Endometrium (tissue), 2 donors: ENCODE measurements around the gene SMARCD3.

Experiments used
- FAIRE-seq: peaks from 2 replicates; lab custom pipeline; 2012; peaks lifted over from hg19 to GRCh38; lab: Jason Lieb, UNC
- donor health status: control.
- donor health status: control.

The SMARCD3 gene

GRCh38 chr7:151248346-151249033 is at the start of gene SMARCD3:
SMARCD3 (minus strand) TSS chr7:151248694; CDS start chr7:151248562, 132 bp downstream.
- FAIRE-seq, result no peak

DNA sequence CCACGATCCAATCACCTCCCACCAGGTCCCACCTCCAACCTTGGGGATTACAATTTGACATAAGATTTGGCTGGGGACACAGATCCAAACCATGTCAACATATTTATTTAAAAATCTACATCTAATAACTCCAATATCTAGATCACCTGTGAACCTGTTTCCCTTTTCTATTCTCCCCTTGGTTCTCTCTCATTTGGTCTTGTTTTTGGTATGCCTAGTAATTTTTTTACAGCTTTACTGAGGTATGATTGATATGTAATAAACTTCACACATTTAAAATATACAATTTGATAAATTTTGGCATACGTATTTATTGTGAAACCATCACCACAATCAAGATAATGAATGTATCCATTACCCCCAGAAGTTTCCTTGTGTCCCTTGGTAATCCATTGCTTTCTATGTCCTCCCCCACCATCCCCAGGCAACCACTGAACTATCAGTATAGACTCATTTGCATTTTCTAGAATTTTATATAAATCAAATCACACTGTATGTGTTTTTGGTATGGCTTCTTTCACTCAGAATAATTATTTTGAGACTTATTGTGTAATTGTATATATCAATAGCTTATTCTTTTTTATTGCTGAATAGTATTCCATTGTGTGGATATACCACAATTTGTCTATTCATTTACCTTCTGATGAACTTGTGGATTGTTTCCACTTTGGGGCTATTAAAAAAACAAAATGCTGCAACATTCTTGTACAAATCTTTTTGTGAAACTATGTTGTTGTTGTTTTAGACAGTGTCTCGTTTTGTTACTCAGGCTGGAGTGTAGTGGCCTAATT is 47.9 kb upstream of the SMARCD3 start:
- no peak for FAIRE-seq

DNA sequence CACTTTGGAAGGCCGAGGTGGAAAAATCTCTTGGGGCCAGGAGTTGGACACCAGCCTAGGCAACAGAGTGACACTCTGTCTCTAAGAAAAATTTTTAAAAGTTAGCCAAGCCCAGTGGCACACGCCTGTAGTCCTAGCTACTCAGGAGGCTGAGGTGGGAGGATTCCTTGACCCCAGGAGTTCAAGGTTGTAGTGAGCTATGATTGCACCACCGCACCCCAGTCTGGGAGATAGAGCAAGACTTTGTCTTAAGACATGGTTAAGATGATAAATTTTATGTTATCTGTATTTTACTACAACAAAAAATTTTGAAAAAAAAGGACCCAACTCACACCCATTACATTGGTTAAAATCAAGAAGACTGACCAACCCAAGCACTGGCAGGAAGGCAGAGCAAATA is 44.4 kb upstream of the SMARCD3 start:
- no peak for FAIRE-seq

DNA sequence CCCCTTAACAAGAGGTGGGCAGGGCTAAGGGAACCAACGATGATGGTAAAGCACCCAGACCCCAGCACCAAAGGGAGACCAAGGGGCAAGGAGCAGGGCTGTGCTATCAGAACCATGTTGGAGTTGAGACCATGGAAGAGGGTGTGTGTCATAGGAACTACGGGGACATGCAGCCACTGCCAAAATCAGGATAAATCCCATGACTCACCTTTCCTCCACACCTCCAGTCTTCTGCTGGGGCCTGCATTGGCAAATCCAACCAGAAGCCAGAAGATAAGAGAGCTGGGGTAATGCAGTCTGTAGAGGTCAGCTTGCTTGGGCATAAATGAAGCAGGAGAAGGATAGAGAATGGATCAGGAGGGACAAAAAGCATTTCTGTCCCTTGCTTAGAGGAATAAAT is 42.7 kb upstream of the SMARCD3 start:
- no peak for FAIRE-seq

DNA sequence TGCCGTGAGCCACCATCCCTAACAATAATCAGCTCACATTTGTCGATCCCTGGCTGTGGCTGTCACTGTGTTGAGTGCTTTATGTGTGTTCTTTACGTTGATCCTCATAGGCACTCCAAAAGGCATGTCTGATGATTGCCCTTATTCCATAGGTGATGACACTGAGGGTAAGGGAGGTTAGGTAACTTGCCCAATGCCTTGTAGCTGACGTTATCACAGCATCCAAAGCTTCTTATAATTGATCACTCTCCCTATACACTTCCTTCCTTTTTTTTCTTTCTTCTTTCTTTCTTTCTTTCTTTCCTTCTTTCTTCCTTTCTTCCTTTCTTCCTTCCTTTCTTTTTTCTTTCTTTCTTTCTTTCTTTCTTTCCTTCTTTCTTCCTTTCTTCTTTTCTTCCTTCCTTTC is 41.9 kb upstream of the SMARCD3 start:
- FAIRE-seq, result no peak

DNA sequence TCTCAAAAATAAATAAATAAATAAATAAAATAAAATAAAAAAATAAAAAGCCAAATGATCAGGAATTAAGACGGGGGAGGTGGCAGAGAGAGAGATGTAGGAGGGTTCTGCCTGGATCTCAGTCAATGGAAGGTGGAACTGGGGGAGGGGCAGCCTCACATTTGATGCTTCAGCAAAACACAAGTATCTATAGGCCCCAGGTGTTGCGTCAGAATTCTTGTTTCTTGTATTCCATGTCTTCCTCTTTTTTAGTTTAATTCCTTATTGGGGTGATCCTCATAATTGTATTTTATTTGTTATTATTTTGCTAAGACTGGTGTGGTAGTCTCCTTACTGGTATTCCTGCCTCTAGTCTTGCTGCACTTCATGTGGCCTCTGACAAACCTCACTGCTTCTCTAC is 41.4 kb upstream of the SMARCD3 start:
- FAIRE-seq, result no peak

GRCh38 chr7:151286148-151286547 is 37.7 kb upstream of the SMARCD3 start:
- FAIRE-seq, result no peak

DNA sequence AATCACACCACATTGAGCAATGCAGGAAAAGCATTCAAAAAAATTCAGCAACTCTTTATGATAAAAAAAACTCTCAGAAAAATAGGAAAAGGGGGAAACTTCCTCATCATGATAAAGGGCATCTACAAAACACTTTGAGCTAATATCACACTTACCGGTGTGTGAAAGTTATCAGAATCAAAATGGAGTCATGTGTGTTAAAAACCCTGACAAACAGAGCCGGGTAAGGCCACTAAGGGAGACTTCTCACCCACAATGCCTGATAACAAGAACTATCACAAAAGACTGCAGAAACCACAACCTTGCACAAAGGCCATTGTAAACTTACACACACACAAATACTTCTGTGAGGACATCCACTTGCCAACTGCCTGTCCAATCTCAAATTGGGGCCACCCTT is 34.8 kb upstream of the SMARCD3 start:
- FAIRE-seq, result no peak

DNA sequence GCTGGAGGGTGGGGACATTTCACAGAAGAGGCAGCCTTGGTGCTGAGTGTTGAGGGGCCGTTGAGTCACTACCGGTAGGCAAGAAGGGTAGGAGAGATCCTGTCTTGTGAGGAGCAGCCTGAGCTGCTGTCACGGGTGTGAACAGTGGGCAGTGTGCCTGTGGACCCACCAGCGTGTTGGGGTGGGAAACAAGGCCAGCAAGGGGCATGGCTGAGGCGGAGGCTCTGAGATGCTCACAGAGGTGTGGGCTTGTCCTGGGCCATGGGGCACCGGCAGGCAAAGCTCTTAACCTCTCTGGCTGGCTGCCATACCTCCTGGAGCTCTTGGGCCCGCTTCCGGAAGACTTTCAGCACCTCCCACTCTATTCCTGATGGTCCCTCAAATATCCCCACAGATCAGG is 33.6 kb upstream of the SMARCD3 start:
- FAIRE-seq, result no peak

DNA sequence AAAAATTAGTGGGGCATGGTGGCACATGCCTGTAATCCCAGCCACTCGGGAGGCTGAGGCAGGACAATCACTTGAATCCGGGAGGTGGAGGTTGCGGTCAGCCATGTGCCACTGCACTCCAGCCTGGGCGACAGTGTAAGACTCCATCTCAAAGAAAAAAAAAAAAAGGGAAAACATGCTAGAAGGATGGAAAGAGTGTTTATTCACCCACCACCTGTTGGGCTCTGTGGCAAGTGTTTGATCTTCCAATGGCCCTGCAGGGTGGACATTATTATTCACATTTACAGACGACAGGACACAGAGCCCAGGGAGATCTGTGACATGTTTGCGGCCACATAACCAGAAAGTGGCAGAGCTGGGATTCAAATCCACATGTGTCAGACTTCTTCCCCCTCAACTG is 33.2 kb upstream of the SMARCD3 start:
- no peak for FAIRE-seq

DNA sequence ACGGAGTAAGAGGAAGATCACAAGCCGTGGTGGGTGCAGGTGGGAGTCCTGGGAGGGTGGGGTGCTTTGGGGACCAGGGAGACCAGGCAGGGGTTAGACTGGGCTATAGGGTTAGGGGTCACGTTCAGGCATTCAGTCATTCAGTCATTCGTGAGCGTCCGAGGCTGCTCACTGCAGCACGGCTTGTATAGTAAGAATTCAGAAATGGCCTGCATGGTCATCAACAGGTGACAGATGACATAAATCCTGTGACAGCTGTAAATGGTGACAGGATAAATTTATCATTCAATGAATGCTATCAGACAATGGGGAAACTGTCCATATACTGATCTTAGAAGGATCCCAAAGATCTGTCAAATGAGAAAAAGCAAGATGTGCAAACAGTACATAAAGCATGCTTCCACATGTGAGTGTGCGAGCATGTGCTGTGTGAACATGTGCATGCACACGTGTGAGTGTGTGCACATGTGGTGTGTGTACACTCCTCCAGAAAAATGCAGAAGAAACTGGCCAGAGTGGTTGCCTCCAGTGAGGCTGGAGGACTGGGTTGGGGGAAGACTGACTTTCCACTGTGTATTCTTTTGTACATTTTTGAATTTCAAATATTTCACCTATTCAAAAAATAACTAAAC is 32.0 kb upstream of the SMARCD3 start:
- no peak for FAIRE-seq

GRCh38 chr7:151279868-151280267 is 31.4 kb upstream of the SMARCD3 start:
- no peak for FAIRE-seq

- no peak for FAIRE-seq
Observed at GRCh38 chr7:151278949-151279348, 30.5 kb upstream of the SMARCD3 start.

DNA sequence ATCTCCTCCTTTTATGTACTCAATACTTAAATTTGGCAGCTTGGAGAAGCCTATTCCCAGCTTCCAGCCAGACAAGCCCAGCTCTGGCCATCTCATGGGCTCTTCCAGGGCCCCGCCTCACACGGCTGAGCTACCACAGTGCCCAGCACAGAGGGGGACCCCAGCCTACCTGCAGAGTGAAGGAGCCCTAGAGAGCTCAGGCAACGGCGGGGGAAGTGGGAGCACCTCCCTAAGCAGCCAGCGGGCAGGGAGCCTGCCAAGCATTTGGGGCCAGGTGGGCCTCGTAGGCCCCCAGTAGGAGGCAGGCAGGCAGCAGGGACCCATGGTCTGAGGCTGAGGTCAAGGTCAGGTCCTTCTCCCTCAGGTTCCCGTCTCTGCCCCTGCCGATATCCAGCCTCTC is 29.1 kb upstream of the SMARCD3 start:
- no peak for FAIRE-seq

DNA sequence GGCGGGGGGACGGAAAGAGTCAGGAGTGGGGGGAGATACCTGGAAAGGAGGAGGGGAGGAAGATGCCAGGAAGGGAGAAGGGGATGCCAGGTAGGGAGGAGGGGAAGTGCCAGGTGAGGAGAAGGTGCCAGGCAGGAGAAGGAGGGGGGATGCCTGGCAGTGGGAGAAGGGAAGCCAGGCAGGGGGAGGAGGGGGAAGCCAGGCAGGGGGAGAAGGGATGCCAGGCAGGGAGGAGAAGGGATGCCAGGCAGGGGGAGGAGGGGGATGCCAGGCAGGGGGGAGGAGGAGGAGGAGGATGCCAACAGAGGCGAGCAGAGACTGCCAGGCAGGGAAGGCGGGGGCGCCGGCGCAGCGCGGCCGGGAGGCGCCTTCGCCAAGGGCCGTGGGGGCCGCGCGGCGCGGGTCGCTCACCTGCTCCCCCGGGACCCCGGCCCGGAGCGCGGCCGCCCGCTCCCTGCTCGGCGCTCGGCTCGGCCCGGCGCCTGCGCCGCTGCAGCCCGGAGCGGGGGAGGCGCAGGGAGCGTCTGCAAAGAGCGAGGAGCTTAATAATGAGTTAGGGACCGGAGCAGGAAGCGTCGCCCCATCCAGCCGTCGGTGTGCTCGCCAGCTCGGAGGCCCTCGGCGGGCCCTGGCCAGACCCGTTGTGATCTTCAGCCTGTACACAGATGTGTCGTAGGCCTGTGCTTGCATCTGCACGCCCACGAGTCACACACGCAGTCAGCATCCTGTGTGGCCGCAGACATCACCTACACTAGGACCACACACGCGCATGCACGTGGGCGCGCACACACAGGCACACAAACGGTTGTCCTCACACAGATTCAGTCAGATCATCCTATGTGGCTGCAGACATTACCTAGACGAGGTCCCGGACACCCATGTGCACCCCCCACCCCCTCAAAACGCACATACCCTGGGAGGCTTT is 28.4 kb upstream of the SMARCD3 start:
- FAIRE-seq, result no peak

GRCh38 chr7:151275813-151276577 is 27.5 kb upstream of the SMARCD3 start:
- FAIRE-seq, result no peak

DNA sequence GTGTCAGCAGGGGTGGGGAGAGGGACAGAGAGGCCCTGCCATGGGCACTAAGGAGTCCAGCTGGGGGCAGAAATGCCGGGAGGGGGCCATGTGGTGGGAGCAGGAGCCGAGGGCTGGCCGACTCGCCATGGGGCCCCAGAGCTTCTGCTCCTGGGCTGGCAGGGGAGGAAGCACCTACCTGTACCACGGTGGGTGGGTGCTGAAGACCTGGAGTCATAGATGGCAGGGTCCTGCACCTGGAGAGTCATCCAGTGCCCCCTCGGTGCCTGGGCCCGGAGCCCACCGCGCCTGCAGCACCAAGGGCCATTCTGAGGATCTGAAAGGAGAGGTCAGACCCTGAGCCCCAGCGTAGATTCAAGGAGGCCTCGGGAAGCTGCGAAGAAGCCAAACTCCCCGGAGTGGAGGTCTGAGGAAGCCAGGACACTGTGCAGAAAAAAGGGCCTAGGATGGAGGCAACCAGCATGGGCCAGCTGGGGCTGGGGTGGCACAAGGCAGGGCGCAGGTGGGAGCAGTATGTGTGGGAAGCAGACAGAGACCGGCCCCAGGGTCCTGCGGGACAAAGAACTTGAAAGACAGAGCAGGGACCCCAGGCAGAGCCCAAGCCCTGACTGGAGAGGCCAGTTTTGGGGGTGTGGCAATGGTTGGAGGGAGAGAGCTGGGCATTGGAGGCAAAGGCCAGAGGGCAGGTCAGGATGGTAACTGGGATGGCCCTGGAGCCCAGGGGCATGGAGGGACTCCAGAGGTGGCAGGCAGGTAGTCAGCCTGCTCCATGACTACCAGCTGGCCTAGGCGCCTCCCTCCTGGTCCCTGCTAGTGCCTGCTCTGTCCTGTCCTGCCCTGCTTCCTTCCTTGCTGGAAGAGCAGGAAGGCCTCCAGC is 26.7 kb upstream of the SMARCD3 start:
- FAIRE-seq, result no peak

GRCh38 chr7:151274396-151274795 is 25.9 kb upstream of the SMARCD3 start:
- no peak for FAIRE-seq

DNA sequence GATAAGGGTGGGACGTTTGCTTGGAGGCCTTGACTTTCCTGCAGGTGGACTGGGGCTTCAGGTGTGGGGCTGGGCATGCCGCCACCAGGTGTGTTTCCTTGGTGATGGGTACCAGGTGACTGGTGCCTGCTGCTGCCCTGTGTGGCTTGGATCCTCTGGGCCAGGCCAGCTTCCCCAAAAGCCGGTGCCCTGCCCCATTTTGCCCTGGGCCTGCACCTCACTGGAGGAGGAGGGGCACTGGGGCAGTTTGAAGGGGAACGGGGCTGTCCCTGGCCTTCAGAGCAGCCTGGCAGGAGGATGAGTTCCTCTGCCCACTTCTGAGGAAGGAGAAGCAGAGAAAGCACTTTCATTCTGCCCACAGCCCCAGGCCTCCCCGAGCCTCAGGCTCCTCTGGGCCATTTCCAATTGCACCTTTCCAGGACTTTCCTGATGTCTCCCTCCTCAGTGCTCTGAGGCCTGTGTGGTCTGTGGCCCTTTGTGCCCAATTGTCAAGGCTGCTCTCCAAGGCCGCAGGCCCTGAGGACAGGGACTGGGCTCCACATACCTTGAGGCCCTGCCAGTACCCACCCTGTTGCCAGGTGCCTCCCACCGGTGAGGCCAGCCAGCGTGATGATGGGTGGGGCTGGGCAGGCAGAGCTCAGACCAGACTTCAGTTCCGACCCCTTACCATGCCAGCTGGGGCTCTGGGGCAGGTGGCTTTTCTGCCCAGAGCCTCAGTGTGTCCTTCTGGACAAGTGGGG is 25.3 kb upstream of the SMARCD3 start:
- FAIRE-seq, result no peak

DNA sequence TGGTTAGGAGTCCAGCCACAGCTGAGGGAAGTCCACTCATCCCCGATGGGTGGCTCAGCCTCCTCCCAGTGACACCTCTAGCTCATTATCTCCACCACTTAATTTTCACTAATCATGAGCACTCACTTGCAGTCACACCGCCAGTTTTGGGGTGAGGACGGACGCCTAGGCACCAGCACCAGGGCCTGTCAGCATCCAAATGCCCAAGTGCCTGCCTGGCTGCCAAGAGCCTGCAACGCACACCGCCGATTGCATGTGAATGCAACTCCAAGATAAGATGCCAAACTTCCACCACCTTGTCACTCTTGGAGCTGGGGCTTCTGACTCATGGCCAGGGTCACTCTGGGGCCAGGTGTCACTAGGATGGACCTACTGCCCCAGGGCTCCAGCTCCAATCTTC is 24.4 kb upstream of the SMARCD3 start:
- FAIRE-seq, result no peak
